ENCODE results near the gene PDGFB. TPM values are rescaled to one million over a fixed set of nuclear protein-coding genes. Genes with fewer than 3 reads are reported as not detected.

PDGFB gene
- total RNA-seq, 1 experiment from 2014 or later = 13.1 TPM

DNA sequence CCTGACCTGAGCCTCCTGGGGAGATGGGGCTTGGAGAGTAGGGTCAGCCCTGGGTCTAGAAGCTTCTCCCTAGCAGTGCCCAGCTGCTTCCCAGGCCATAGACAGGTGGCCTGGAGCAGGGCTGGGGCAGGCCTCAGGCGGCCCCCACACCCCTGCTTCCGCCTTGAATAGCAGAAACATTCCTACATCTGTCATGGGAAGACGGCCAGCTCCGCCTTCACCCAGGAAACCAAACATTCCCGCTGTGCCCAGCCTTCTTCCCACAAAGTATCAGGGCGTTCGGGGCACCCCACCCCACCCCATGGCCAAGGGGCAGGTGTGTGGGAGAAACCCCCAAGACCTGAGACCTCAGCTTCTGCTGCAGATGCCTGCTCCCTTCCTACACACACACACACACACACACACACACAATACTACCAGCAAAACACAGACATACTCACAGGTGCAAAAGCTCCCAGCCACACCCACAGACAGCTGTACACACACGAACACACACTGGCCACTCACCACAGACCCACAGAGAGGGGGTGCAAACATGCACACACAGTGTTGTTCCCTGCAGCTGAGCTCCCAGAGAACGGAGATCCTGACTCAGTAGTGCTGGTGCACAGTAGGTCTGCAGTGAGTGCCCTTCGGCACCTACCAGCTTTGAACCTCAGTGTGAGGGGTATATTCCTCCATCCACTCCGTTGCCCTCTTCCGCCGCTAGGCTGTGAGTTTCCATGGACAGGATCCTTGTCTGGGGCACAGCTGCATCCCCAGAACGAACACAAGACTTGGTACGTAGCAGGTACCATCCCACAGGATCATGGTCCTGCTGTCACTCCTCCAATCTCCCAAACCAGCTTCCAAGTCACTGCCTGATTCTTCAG is 37.4 kb downstream of the PDGFB start:
- no peak overlapping the region for H3K4me3 ChIP-seq (replicated peaks in 1 of 2; ENCODE audit: low read depth in 1 of 2, low read length in 2 of 2)
- H3K27me3 ChIP-seq (ENCODE audit: insufficient read depth, low read length) = no peaks in the 10 kb centered on the region
- no peaks in the 10 kb centered on the region for H3K9me3 ChIP-seq (ENCODE audit: control insufficient read depth in 1 of 2, insufficient read depth in 1 of 2, low read depth in 1 of 2, low read length in 2 of 2)
- ChIA-PET POLR2A (no interaction called here), RAD21 (ENCODE audit: low non-redundant PET in 1 of 2, low total read pairs in 2 of 2, uncharacterized antibody in 2 of 2, unreplicated experiment in 2 of 2) (no interaction called here), CTCF (no interaction called here)
- H3K4me1 ChIP-seq (ENCODE audit: control insufficient read depth in 1 of 2, insufficient read depth in 2 of 2, low read length in 2 of 2) = peaks cover 41 to 68% of the 10 kb centered on the region in 2 experiments
- no peaks in the 10 kb centered on the region for H4K20me1 ChIP-seq (ENCODE audit: insufficient read depth)
- H3K36me3 ChIP-seq (ENCODE audit: control insufficient read depth in 1 of 2, insufficient read depth in 2 of 2, low read length in 2 of 2) = no peaks in the 10 kb centered on the region
- H3K4me2 ChIP-seq (ENCODE audit: low read length) = peak overlapping the region; percentile 74
- H3K9ac ChIP-seq (ENCODE audit: low read length) = no peak overlapping the region
- no peak for TF ChIP-seq SRF (IDR thresholded peaks at IDR 0.05; ENCODE audit: low read depth)
- TF ChIP-seq CEBPB (IDR thresholded peaks at IDR 0.05; ENCODE audit: low read depth) = no peak
- no peak for TF ChIP-seq EZH2phosphoT487 (IDR thresholded peaks at IDR 0.05; ENCODE audit: borderline replicate concordance)
- no peak for TF ChIP-seq ZNF274 (IDR thresholded peaks at IDR 0.05; ENCODE audit: low read depth, low read length)
- TF ChIP-seq, protein P1, sequence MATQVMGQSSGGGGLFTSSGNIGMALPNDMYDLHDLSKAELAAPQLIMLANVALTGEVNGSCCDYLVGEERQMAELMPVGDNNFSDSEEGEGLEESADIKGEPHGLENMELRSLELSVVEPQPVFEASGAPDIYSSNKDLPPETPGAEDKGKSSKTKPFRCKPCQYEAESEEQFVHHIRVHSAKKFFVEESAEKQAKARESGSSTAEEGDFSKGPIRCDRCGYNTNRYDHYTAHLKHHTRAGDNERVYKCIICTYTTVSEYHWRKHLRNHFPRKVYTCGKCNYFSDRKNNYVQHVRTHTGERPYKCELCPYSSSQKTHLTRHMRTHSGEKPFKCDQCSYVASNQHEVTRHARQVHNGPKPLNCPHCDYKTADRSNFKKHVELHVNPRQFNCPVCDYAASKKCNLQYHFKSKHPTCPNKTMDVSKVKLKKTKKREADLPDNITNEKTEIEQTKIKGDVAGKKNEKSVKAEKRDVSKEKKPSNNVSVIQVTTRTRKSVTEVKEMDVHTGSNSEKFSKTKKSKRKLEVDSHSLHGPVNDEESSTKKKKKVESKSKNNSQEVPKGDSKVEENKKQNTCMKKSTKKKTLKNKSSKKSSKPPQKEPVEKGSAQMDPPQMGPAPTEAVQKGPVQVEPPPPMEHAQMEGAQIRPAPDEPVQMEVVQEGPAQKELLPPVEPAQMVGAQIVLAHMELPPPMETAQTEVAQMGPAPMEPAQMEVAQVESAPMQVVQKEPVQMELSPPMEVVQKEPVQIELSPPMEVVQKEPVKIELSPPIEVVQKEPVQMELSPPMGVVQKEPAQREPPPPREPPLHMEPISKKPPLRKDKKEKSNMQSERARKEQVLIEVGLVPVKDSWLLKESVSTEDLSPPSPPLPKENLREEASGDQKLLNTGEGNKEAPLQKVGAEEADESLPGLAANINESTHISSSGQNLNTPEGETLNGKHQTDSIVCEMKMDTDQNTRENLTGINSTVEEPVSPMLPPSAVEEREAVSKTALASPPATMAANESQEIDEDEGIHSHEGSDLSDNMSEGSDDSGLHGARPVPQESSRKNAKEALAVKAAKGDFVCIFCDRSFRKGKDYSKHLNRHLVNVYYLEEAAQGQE (IDR thresholded peaks at IDR 0.05; ENCODE audit: low read depth) = no peak
- no peak for TF ChIP-seq POLR2AphosphoS5 (IDR thresholded peaks at IDR 0.05; ENCODE audit: low read depth, low read length)
- TF ChIP-seq, protein P2, sequence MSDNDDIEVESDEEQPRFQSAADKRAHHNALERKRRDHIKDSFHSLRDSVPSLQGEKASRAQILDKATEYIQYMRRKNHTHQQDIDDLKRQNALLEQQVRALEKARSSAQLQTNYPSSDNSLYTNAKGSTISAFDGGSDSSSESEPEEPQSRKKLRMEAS (IDR thresholded peaks at IDR 0.05) = no peak
- TF ChIP-seq, protein P3, sequence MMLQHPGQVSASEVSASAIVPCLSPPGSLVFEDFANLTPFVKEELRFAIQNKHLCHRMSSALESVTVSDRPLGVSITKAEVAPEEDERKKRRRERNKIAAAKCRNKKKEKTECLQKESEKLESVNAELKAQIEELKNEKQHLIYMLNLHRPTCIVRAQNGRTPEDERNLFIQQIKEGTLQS (IDR thresholded peaks at IDR 0.05) = no peak
- no peak for DNase-seq (ENCODE audit: low read depth, low spot score)
- BruUV-seq (replicated peaks) = no TSS peak
- peak overlapping the region; percentile 16; the same call in 1 of the 2 replicates for H3K27ac ChIP-seq (ENCODE audit: low read depth, low read length)
- intact Hi-C loops (cut with micrococcal nuclease) = loop anchor here (5.0 kb wide), 1 partner anchor 35 kb away; no protein-coding TSS in a partner anchor
- no peaks in the 10 kb centered on the region for H3K9me2 ChIP-seq (ENCODE audit: insufficient read depth)
- H3K79me2 ChIP-seq (ENCODE audit: insufficient read depth, low read length) = no peaks in the 10 kb centered on the region
- no peak for ATAC-seq
- no peak overlapping the region for H2AFZ ChIP-seq (ENCODE audit: low read depth, low read length, poor library complexity, severe bottlenecking)

Data from HCT116 (cell line).